H7 (cell line): ENCODE results near the gene BLOC1S1. TPM values are rescaled to one million over a fixed set of nuclear protein-coding genes. Genes with fewer than 3 reads are reported as not detected.

Source experiments
- DNase-seq: peaks from one replicate; pipeline ENCODE4 v3.0.0; 2012
- H3K27me3 ChIP-seq: 2 replicates; pipeline ENCODE4 v1.6.0; 2011; ENCODE audit warnings: mild to moderate bottlenecking, low read length; ENCODE audit not compliant: control insufficient read depth, insufficient read depth
- H3K36me3 ChIP-seq: replicated peaks from 2 replicates; pipeline ENCODE4 v1.5.1; 2011; ENCODE audit warnings: low read length; ENCODE audit not compliant: control insufficient read depth, insufficient read depth
- H3K4me3 ChIP-seq: 2 replicates; pipeline ENCODE4 v1.5.1; 2011; ENCODE audit warnings: low read depth, mild to moderate bottlenecking, control low read depth, low read length, moderate library complexity; ENCODE audit not compliant: insufficient read depth
- total RNA-seq: library from RNA; depleted of rRNA; stranded (reverse); fragments of >200 nt; shearing (Covaris generic); gene quantifications from 2 replicates; pipeline ENCODE4 v1.2.3, GENCODE V29; 2014

Gene BLOC1S1
- total RNA-seq, 1 experiment from 2014 or later, result 76.9 TPM

GRCh38 chr12:55686366-55687010 is 29.4 kb upstream of the BLOC1S1 start:
- H3K27me3 ChIP-seq, result no peaks in the 10 kb centered on the region
- H3K36me3 ChIP-seq, result peaks cover 7% of the 10 kb centered on the region
- DNase-seq, result no peak
- no peak overlapping the region for H3K4me3 ChIP-seq

- no peak for DNase-seq
- Histone ChIP-seq H3K4me3 (no peak overlapping the region), H3K27me3 (no peaks in the 10 kb centered on the region)
These were observed 28.1 kb upstream of the BLOC1S1 start for GRCh38 chr12:55687746-55688145.

DNA sequence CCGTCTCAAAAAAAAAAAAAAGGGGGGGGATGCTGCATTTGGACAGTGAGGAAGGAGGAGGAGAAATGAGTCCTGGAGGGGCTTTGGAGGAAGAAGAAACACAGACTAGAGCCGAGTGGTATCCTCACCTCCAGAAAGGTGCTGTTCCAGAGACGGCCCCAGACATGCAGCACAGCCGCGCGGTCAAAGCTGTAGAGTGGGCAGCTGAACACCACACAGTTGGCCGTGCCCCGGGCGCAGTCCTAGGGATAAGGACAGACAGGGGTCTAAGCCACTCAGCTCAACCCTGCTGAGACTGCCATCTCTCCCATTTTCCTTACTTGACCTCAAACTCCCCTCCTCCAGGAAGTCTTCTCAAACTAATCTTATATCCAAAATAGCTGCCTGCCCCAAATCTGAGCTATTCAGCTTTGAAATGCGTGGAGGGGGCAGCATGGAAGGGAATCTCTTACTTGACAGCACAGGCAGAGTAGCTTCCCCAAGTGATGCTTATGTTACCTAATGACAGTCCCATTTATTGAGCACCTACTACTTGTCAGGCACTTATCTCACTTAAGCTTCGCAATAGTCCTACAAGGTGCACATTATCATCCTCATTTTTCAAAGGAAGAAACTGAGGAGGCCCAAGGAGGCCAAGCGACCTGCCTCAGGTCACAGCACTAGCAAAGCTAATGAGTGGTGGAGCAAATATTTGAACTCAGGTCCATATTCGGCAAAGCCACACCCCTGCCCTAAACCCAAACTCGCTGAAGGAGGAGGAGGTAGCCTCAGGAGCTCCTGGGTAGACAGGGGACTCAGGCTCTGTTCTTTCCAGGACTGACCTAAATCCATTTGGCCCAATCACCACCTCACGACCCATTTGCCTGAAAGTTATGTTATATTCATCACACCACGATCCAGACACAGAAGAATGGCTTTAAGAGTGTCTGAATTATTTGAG is 26.9 kb upstream of the BLOC1S1 start:
- DNase-seq, result no peak
- Histone ChIP-seq H3K27me3 (no peaks in the 10 kb centered on the region), H3K4me3 (no peak overlapping the region), H3K36me3 (peaks cover 12% of the 10 kb centered on the region)

More at GRCh38 chr12:55687746-55688145, 28.1 kb upstream of the BLOC1S1 start:
- peaks cover 12% of the 10 kb centered on the region for H3K36me3 ChIP-seq

GRCh38 chr12:55692631-55693322 is 23.1 kb upstream of the BLOC1S1 start:
- H3K4me3 ChIP-seq, result no peak overlapping the region
- peaks cover 17% of the 10 kb centered on the region for H3K36me3 ChIP-seq
- H3K27me3 ChIP-seq, result no peaks in the 10 kb centered on the region
- peak; percentile 31 for DNase-seq

DNA sequence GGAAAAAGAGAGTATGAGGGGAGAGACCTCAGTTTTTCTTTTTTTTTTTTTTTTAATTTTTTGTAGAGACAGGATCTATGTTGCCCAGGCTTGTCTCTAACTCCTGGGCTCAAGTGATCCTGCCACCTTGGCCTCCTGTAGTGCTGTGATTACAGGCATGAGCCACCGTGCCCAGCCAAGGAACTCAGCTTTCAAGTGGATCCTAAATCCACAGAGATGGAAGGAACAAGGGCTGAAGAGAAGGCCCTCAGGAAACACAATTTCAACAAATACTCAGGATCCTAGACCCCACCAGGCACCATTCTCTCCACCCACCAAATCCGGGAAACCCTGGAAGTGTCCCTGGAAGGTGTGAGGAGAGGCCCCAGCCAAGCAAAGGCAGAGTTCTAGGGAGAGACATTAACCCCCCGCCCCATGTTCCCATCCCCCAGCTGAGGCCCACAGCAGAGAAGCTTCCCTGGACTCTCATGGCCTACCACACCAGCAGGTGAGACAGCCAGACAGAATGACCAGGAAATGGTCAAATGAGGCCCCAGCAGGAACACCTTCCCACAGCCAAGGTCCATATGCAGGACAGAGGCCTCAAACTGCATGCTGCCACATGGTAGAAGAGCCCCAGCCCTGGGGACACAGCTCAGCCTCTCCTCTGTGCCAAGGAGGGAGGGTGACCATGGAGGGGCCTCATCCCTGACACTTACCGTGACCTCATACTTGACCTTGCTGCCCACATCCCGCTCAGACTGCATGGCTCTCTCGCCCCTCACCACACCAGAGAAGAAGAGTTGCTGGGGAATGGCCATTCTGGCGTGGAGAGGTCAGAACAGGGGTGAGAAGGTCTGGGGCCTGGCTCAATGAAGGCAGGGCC is 22.3 kb upstream of the BLOC1S1 start:
- Histone ChIP-seq H3K27me3 (no peaks in the 10 kb centered on the region), H3K4me3 (no peak overlapping the region), H3K36me3 (peaks cover 13% of the 10 kb centered on the region)
- DNase-seq, result peak; percentile 20

DNA sequence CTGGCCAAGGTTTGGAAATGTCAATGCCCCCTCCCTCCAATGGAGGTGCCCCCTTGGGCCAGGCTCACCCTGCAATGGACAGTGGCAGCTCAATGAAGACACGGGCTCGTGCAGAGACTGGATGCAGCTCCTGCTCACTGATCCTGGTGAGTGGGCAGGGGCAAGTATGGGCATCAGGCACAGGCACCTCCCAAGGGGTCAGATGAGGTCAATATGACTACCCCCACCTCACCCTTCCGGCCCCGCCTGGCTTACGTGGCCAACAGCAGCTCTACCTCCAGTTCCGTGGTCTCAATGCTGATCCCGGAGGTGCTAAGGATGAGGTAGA is 21.7 kb upstream of the BLOC1S1 start:
- H3K36me3 ChIP-seq, result peaks cover 13% of the 10 kb centered on the region
- DNase-seq, result peak; percentile 14
- H3K27me3 ChIP-seq, result no peaks in the 10 kb centered on the region

DNA sequence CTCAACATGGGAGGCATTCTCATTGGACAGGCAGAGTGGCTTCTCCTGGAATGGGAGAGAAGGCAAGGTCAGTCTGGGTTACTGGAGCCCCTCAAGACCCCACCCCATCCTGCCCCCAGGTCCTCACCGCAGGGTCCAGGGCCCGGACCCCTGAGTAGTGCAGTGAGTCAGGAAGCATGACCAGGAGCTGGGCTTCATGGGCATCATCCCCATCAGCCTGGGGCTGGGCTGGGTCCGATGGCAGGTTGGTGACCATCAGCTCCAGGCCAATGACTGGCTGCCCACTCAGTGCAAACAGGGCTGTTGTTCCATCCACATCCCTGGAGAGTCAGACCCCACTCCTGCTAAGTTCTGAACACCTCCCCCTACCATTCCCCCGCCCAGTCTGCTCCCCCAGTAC is 21.2 kb upstream of the BLOC1S1 start:
- H3K4me3 ChIP-seq, result no peak overlapping the region
- H3K36me3 ChIP-seq, result peaks cover 13% of the 10 kb centered on the region
- H3K27me3 ChIP-seq, result no peaks in the 10 kb centered on the region
- peak; percentile 22 for DNase-seq

More for the DNA sequence above, 21.7 kb upstream of the BLOC1S1 start:
- no peak overlapping the region for H3K4me3 ChIP-seq

DNA sequence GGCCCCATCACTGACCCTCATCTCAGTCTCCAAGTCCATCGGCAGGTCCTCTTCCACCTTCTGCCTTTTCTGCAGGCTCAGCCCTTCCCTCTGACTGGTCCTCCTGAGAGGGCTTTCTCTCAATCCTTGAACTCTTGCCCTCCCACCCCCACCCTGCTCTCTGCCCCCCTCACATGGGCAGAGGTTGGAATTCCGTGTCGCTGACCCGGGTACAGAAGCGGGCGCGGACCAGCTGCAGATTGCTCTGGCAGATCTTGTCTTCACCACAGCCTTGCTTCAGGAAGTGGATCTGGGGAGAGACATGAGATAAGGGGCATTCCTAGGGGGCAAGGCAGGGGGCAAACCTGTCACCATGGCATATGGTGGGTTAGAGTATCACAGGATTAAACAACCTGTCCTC is 20.5 kb upstream of the BLOC1S1 start:
- Histone ChIP-seq H3K36me3 (peaks cover 13% of the 10 kb centered on the region), H3K4me3 (no peak overlapping the region), H3K27me3 (no peaks in the 10 kb centered on the region)
- DNase-seq, result peak; percentile 20

GRCh38 chr12:55696141-55696540 is 19.7 kb upstream of the BLOC1S1 start:
- no peaks in the 10 kb centered on the region for H3K27me3 ChIP-seq
- H3K36me3 ChIP-seq, result peaks cover 13% of the 10 kb centered on the region
- DNase-seq, result no peak
- no peak overlapping the region for H3K4me3 ChIP-seq

DNA sequence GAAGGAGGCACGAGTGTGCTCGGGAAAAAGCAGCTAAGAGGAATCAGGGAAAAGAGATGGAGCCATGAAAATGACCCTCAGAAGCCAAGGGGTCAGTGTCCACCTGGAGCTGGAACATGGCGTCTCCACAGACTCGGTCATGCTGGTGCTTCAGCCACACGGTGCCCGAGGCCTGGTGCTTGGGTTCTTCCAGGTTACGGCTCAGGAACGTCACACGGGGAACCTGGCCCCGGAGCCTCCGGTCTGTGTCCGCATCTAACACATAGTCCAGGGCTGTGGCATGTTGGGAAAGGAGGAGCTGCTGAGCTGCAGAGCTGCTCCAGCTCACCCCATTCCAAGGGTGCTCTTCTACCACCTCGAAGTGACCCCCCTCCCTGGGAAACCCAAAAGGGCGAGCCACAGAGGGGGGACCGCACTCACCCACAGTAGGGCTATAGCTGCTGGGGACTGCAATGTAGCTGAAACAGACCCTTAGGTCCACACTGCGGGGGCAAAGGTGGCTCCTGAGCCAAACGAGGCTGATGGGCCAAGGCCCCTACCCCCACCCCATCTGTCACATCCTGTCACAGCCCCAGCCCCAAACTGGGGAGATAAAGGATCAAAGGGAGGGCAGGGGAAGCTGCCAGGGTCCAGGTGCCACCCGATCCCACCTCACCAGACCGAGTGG is 18.9 kb upstream of the BLOC1S1 start:
- DNase-seq, result peak; percentile 25
- Histone ChIP-seq H3K4me3 (no peak overlapping the region), H3K36me3 (peaks cover 12% of the 10 kb centered on the region), H3K27me3 (no peaks in the 10 kb centered on the region)

GRCh38 chr12:55697686-55698085 is 18.2 kb upstream of the BLOC1S1 start:
- no peaks in the 10 kb centered on the region for H3K27me3 ChIP-seq
- no peak overlapping the region for H3K4me3 ChIP-seq
- peak; percentile 20 for DNase-seq
- H3K36me3 ChIP-seq, result peaks cover 8% of the 10 kb centered on the region

DNA sequence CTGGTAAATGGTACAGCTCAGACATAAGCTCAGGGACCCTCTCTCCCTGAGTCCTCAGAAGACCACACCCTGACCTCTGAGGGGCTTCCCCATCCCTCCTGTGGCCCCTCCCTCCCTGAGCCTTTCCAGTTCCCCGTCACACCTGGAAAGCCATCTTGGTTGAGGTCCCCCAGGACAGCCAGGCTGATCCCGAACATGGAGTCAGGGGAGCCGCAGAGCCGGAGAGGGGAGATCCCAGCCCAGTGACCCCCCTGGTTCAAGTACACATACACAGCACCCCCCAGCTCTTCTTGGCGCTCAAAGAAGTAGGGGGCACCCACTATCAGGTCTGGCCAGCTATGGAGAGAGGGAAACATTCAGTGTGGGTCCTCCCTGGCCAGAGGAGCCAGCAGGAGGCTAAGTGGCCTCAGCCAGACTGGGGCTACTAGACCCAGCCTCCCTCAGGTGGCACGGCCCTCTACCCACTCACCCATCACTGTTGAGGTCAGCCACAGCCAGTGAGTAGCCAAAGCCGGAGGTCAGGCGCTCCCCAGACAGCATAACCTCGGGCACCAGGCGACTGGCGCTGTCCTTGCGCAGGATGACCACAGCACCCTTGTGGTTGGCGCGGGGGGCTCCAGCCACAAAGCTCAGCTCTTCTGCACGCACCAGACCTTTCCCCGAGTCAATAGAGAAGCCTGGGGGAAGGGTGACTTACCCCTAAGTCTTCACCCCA is 17.4 kb upstream of the BLOC1S1 start:
- DNase-seq, result peak; percentile 26
- H3K4me3 ChIP-seq, result no peak overlapping the region
- peaks cover 8% of the 10 kb centered on the region for H3K36me3 ChIP-seq
- H3K27me3 ChIP-seq, result no peaks in the 10 kb centered on the region

- Histone ChIP-seq H3K27me3 (no peaks in the 10 kb centered on the region), H3K4me3 (no peak overlapping the region), H3K36me3 (peaks cover 8% of the 10 kb centered on the region)
- DNase-seq, result no peak
These were observed 16.9 kb upstream of the BLOC1S1 start for GRCh38 chr12:55698965-55699364.
